HepG2 (cell line): ENCODE results near the gene FDXACB1. TPM values are rescaled to one million over a fixed set of nuclear protein-coding genes. Genes with fewer than 3 reads are reported as not detected.

ENCODE experiments used
- ATAD3A ChIP-seq: sonication (generic); formaldehyde crosslinking; IDR thresholded peaks from 2 replicates; pipeline ENCODE4 v1.4.0; 2020; ENCODE audit warnings: missing genetic modification reagents
- ATF1 ChIP-seq: IDR thresholded peaks from 2 replicates; pipeline ENCODE4 v1.6.1; 2016; ENCODE audit warnings: mild to moderate bottlenecking, control low read depth
- CCAR2 ChIP-seq: fragments of 200-400 bp; formaldehyde crosslinking; optimal IDR thresholded peaks from 2 replicates; pipeline ENCODE3; 2018; ENCODE audit warnings: low read depth, mild to moderate bottlenecking, low read length, moderate library complexity
- CHD4 ChIP-seq: fragments of 200-600 bp; sonication (generic); IDR thresholded peaks from 2 replicates; pipeline ENCODE4 v1.7.0; 2017; ENCODE audit warnings: mild to moderate bottlenecking, low read length, borderline replicate concordance
- ELF1 ChIP-seq: sonication (generic); formaldehyde crosslinking; IDR thresholded peaks from 2 replicates; pipeline ENCODE4 v1.4.0; 2020; ENCODE audit warnings: missing genetic modification reagents
- FUBP1 ChIP-seq: sonication (generic); formaldehyde crosslinking; IDR thresholded peaks from 2 replicates; pipeline ENCODE4 v1.5.1; 2020; ENCODE audit warnings: missing genetic modification reagents, mild to moderate bottlenecking, borderline replicate concordance
- HNRNPLL ChIP-seq: fragments of 200-400 bp; formaldehyde crosslinking; IDR thresholded peaks from 2 replicates; pipeline ENCODE4 v1.6.1; 2017; ENCODE audit warnings: mild to moderate bottlenecking, low read depth, low read length; ENCODE audit not compliant: poor library complexity, severe bottlenecking
- NAIF1 ChIP-seq: sonication (generic); formaldehyde crosslinking; IDR thresholded peaks from 2 replicates; pipeline ENCODE4 v1.5.0; 2020; ENCODE audit warnings: mild to moderate bottlenecking, missing genetic modification reagents, borderline replicate concordance
- NCOA2 ChIP-seq: sonication (generic); formaldehyde crosslinking; IDR thresholded peaks from 2 replicates; pipeline ENCODE4 v1.8.0; 2022; ENCODE audit warnings: inconsistent platforms
- NFKB2 ChIP-seq: sonication (generic); formaldehyde crosslinking; IDR thresholded peaks from 2 replicates; pipeline ENCODE4 v1.4.0; 2020; ENCODE audit warnings: missing genetic modification reagents, borderline replicate concordance
- SMC3 ChIP-seq: IDR thresholded peaks from 2 replicates; pipeline ENCODE4 v1.6.1; 2011; ENCODE audit warnings: low read length, improper control_type of control experiment
- SP2 ChIP-seq: sonication (generic); formaldehyde crosslinking; IDR thresholded peaks from 2 replicates; pipeline ENCODE4 v1.5.1; 2020; ENCODE audit warnings: mild to moderate bottlenecking, missing genetic modification reagents
- SSRP1 ChIP-seq: IDR thresholded peaks from 2 replicates; pipeline ENCODE4 v1.6.1; 2016; ENCODE audit warnings: control low read depth
- TAF1 ChIP-seq: sonication (generic); formaldehyde crosslinking; IDR thresholded peaks from 2 replicates; pipeline ENCODE4 v1.4.0; 2020; ENCODE audit warnings: missing genetic modification reagents
- TCF7L2 ChIP-seq: IDR thresholded peaks from 2 replicates; pipeline ENCODE4 v1.6.1; 2011; ENCODE audit warnings: mild to moderate bottlenecking, low read depth, low read length, moderate library complexity
- ZBTB3 ChIP-seq: sonication (generic); formaldehyde crosslinking; IDR thresholded peaks from 2 replicates; pipeline ENCODE4 v1.4.0; 2020; ENCODE audit warnings: low read depth, mild to moderate bottlenecking, moderate library complexity, missing genetic modification reagents, borderline replicate concordance
- ZBTB44 ChIP-seq: sonication (generic); formaldehyde crosslinking; IDR thresholded peaks from 2 replicates; pipeline ENCODE4 v1.4.0; 2020; ENCODE audit warnings: missing genetic modification reagents
- ZFP36L2 ChIP-seq: sonication (generic); formaldehyde crosslinking; IDR thresholded peaks from 2 replicates; pipeline ENCODE4 v1.4.0; 2020; ENCODE audit warnings: missing genetic modification reagents
- ZMAT3 ChIP-seq: sonication (generic); formaldehyde crosslinking; conservative IDR thresholded peaks from 2 replicates; pipeline ENCODE4 v1.7.0; 2021; ENCODE audit warnings: missing genetic modification reagents
- ZMAT5 ChIP-seq: sonication (generic); formaldehyde crosslinking; IDR thresholded peaks from 2 replicates; pipeline ENCODE4 v1.5.0; 2020; ENCODE audit warnings: mild to moderate bottlenecking, low read depth, missing genetic modification reagents, borderline replicate concordance
- ZNF225 ChIP-seq: sonication (generic); formaldehyde crosslinking; IDR thresholded peaks from 2 replicates; pipeline ENCODE4 v1.4.0; 2020; ENCODE audit warnings: mild to moderate bottlenecking, missing genetic modification reagents
- ZNF430 ChIP-seq: sonication (generic); formaldehyde crosslinking; IDR thresholded peaks from 2 replicates; pipeline ENCODE4 v1.9.0; 2021; ENCODE audit warnings: mild to moderate bottlenecking, missing genetic modification reagents
- ZNF44 ChIP-seq: sonication (generic); formaldehyde crosslinking; IDR thresholded peaks from 2 replicates; pipeline ENCODE4 v1.5.1; 2020; ENCODE audit warnings: mild to moderate bottlenecking, missing genetic modification reagents
- polyA plus RNA-seq, 8 experiments: library from polyadenylated mRNA; depleted of rRNA in 3 of 8; stranded (reverse) in 7 of 8; unstranded in 1 of 8; fragments of >200 nt; fragmentation: Illumina TruSeq in 4 of 8; extraction: Trizol in 4 of 8; gene quantifications; 2 replicates each; pipeline versions ENCODE4 v1.2.1 to v1.2.3, GENCODE V29; 2011 to 2016; ENCODE audit warnings: low read depth in 4 of 8, missing spikeins in 1 of 8, mixed read lengths in 1 of 8; ENCODE audit not compliant: insufficient read depth in 1 of 8
- total RNA-seq, 5 experiments: library from RNA; depleted of rRNA; stranded (reverse); fragments of >200 nt; fragmentation: Illumina TruSeq; extraction: Trizol; gene quantifications; 2 replicates each; pipeline ENCODE4 v1.2.3, GENCODE V29; 2016; ENCODE audit warnings: low read depth in 1 of 5
- TF ChIP-seq, protein P1 (sequence below): sonication (generic); formaldehyde crosslinking; IDR thresholded peaks from 2 replicates; pipeline ENCODE4 v1.4.0; 2020; ENCODE audit warnings: missing genetic modification reagents; ENCODE audit errors: not compliant biosample characterization
- TF ChIP-seq, protein P2 (sequence below): sonication (generic); formaldehyde crosslinking; IDR thresholded peaks from 2 replicates; pipeline ENCODE4 v1.8.0; 2022; ENCODE audit warnings: mild to moderate bottlenecking, missing genetic modification reagents

The FDXACB1 gene
- total and polyA plus RNA-seq, 2 of the 13 experiments (the other 11 are each of a cell fraction or from before 2014, with no cell fraction given), result 1.1 to 3.4 TPM

DNA sequence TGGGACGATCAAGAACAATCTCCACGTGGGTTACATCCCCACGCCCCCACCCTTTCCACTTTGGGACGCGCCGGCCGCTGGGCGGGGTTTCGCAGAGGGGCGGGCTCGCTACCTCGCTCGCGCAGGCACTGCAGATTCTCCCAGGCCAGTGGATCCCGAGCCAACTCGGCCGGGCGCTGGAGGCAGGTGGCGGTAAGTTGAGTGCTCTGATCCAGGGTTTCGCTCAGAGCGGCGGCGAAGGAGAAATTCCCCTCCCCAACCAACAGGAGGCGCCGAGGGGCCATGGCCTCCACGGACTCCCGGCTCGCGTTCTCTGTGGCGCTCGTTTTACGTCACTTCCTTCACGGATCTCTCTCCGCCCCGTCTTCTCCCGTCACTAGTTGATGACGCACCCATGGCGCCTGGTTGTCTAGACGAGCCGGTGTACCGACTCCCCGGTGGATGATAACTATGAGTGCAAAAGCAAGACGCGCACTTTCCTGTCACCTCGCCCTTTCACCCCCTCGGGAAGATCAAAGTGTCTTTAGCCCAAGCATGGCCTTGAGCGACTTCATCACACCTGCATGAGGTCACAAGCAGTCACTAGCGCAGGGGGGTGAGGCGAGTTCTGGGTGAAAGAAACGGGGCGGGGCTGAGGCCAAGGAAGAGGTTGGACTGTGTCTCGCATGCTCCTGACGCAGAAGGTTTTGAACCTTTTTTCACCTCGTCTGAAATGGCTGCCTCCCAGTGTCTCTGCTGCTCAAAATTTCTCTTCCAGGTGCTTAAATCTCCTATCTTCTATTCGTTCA, at the start of gene FDXACB1, which contains the start of gene CFAP68 (continued):
- TF ChIP-seq FUBP1 (CRISPR knock-in tag) (no peak), NCOA2 (CRISPR knock-in tag) (peak; percentile 71), CHD4 (no peak), ATF1 (CRISPR knock-in tag) (peak; percentile 99), HNRNPLL (peak; percentile 78), NAIF1 (no peak), SSRP1 (CRISPR knock-in tag) (no peak), TAF1 (CRISPR knock-in tag) (no peak; the same call in 1 of the 2 replicates), ZNF430 (CRISPR knock-in tag) (peak; percentile 86; the same call in 1 of the 2 replicates), ZMAT5 (CRISPR knock-in tag) (no peak), NFKB2 (CRISPR knock-in tag) (peak; percentile 73; the same call in 1 of the 2 replicates), ZNF225 (CRISPR knock-in tag) (no peak), ZNF44 (CRISPR knock-in tag) (no peak), SMC3 (peak; percentile 51; the same call in 1 of the 2 replicates), ZFP36L2 (no peak; the same call in 1 of the 2 replicates), ELF1 (CRISPR knock-in tag) (peak; percentile 72), CCAR2 (peak; percentile 26), ZMAT3 (CRISPR knock-in tag) (0 out of 2 replicates have a peak, but pooled peaks have one; percentile 27), ZBTB3 (CRISPR knock-in tag) (no peak; the same call in 1 of the 2 replicates), TCF7L2 (no peak), SP2 (CRISPR knock-in tag) (peak; percentile 57), ZBTB44 (CRISPR knock-in tag) (no peak), ATAD3A (CRISPR knock-in tag) (no peak)
- TF ChIP-seq, protein P1, sequence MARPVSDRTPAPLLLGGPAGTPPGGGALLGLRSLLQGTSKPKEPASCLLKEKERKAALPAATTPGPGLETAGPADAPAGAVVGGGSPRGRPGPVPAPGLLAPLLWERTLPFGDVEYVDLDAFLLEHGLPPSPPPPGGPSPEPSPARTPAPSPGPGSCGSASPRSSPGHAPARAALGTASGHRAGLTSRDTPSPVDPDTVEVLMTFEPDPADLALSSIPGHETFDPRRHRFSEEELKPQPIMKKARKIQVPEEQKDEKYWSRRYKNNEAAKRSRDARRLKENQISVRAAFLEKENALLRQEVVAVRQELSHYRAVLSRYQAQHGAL (CRISPR knock-in tag), result no peak
- TF ChIP-seq, protein P2, sequence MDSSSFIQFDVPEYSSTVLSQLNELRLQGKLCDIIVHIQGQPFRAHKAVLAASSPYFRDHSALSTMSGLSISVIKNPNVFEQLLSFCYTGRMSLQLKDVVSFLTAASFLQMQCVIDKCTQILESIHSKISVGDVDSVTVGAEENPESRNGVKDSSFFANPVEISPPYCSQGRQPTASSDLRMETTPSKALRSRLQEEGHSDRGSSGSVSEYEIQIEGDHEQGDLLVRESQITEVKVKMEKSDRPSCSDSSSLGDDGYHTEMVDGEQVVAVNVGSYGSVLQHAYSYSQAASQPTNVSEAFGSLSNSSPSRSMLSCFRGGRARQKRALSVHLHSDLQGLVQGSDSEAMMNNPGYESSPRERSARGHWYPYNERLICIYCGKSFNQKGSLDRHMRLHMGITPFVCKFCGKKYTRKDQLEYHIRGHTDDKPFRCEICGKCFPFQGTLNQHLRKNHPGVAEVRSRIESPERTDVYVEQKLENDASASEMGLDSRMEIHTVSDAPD, result no peak; the same call in 1 of the 2 replicates
